Measurements from ENCODE around the gene ACAD11.
"Not testable (repeated sequence)": the region's sequence is repeated elsewhere in the genome, so short reads cannot be mapped to it uniquely, and the experiment has no call there.

Gene ACAD11

DNA sequence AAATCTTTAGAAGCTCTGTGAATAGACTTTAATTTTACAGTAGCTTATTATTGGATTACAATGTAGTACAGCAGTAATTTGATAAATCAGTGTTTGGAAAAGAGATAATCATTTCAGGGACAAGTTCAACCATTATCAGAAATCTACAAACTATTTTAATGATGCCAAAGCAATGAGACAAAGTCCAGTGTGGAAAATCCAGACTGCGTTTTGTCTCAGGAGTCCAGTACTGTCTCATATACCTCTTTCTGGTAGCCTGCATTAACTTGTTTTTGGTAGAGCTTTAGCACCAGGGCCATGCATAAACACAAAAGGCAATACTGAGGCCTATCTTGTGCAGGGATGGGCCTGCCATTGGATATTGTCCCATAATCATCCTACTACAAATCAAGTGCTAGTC lies 42.8 kb downstream of the ACAD11 start:
- no peak for DNase-seq
- in situ Hi-C loops (cut with MboI; ENCODE audit: low pct_unique_long_range_greater_than_20kb, low sequenced_read_pairs) = no loop called here

- in situ Hi-C loops (cut with MboI; ENCODE audit: low pct_unique_long_range_greater_than_20kb, low sequenced_read_pairs) = no loop called here
Measured at GRCh38 chr3:132615881-132616280, 43.7 kb downstream of the ACAD11 start.

DNA sequence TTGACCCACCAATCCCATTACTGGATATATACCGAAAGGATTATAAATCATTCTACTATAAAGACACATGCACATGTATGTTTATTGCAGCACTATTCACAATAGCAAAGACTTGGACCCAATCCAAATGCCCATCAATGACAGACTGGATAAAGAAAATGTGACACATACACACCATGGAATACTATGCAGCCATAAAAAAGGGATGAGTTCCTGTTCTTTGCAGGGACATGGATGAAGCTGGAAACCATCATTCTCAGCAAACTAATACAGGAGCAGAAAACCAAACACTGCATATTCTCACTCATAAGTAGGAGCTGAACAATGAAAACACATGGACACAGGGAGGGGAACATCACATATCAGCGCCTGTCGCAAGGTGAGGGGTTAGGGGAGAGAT lies 44.3 kb downstream of the ACAD11 start:
- in situ Hi-C loops (cut with MboI; ENCODE audit: low pct_unique_long_range_greater_than_20kb, low sequenced_read_pairs); DNase-seq: not testable (repeated sequence)

More at GRCh38 chr3:132615881-132616280, 43.7 kb downstream of the ACAD11 start:
- DNase-seq = no peak

DNA sequence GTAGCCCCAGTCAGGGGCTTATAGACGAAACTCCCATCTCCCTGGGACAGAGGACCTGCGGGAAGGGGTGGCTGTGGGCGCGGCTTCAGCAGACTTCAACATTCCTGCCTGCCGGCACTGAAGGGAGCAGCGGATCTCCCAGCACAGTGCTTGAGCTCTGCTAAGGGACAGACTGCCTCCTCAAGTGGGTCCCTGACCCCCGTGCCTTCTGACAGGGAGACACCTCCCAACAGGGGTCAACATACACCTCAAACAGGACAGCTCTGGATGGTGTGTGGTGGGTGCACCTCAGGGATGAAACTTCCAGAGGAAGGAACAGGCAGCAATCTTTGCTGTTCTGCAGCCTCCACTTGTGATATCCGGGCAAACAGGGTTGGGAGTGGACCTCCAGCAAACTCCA lies 53.0 kb downstream of the ACAD11 start:
- DNase-seq; in situ Hi-C loops (cut with MboI; ENCODE audit: low pct_unique_long_range_greater_than_20kb, low sequenced_read_pairs): not testable (repeated sequence)

- in situ Hi-C loops (cut with MboI; ENCODE audit: low pct_unique_long_range_greater_than_20kb, low sequenced_read_pairs) = no loop called here
- DNase-seq = no peak
Measured at GRCh38 chr3:132606085-132606484, 53.5 kb downstream of the ACAD11 start.

- in situ Hi-C loops (cut with MboI; ENCODE audit: low pct_unique_long_range_greater_than_20kb, low sequenced_read_pairs) = no loop called here
Measured at GRCh38 chr3:132605374-132605792, 54.2 kb downstream of the ACAD11 start.

GRCh38 chr3:132600614-132601013 lies 59.0 kb downstream of the ACAD11 start:
- in situ Hi-C loops (cut with MboI; ENCODE audit: low pct_unique_long_range_greater_than_20kb, low sequenced_read_pairs); DNase-seq: not testable (repeated sequence)

More at GRCh38 chr3:132605374-132605792, 54.2 kb downstream of the ACAD11 start:
- no peak for DNase-seq

DNA sequence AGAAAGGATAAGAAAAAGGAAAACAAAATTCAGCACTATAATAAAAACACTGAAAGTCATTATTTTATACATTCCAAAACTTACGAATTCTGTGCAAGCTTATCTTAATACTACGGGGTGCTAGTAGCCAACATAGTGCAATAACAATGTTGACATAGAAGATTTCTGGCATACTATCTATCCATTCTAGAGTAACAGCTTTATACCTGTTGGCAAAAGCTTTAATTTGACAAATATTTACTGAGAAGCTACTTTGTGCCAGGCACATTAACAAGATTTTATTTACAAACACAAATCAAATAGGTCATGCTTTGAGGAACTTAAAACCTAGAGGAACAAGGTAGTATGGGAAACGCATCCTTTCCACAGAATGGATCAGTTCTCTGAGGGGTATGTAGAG lies 61.4 kb downstream of the ACAD11 start:
- in situ Hi-C loops (cut with MboI; ENCODE audit: low pct_unique_long_range_greater_than_20kb, low sequenced_read_pairs) = no loop called here
- DNase-seq = no peak

DNA sequence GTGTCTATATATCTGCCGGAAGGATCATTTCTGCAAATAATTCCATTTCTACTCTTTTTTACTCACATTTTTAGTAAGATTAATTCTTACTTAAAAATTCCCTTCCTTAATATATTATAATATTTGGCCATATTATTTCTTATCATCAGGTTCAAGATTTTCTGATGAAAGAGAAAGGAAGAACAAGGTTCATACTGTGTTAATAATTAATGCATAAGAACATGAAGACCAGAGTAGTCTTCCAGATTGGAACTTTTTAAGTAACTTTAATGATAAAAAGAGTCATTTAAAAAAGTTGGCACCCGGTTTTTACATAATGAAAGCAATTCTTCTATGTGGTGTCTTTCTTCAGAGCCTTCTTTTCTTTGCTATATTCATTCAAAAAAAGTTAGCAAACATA lies 61.9 kb downstream of the ACAD11 start:
- no peak for DNase-seq
- in situ Hi-C loops (cut with MboI; ENCODE audit: low pct_unique_long_range_greater_than_20kb, low sequenced_read_pairs) = no loop called here

DNA sequence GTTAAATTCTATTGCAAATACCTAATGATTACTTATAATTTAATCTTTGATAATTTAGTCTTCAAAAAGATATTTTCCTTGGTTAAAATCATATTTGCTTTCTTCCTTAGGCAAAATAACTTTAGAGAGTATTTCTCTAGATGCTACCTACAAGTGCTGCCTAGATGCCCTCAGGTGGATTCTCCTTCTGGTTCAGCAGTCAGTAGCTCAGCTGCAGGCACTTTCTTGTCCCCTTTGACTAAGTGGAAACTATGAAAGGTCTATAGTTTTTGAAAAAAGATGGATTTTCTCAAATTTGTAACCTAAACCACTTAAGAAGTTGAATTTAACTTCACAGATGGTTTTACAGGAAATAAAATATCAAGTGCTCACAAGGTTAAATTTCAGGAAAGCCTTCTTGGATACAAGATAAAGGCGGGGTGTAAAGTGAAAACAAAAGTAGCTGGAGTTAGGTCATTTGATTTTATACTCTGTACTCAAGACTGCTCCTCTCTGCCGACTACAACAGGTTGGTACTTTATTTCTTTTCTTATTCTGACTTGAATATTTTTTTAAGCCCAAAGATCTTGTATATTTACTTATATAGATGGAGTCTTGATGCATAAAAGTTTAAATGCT lies 62.7 kb downstream of the ACAD11 start, which contains the start of gene ACKR4:
ACKR4 (plus strand) TSS at position 455 of the 618 bp plus-strand sequence. CDS start 3,128 bp downstream, outside the sequence.
- DNase-seq = no peak
- in situ Hi-C loops (cut with MboI; ENCODE audit: low pct_unique_long_range_greater_than_20kb, low sequenced_read_pairs) = no loop called here

DNA sequence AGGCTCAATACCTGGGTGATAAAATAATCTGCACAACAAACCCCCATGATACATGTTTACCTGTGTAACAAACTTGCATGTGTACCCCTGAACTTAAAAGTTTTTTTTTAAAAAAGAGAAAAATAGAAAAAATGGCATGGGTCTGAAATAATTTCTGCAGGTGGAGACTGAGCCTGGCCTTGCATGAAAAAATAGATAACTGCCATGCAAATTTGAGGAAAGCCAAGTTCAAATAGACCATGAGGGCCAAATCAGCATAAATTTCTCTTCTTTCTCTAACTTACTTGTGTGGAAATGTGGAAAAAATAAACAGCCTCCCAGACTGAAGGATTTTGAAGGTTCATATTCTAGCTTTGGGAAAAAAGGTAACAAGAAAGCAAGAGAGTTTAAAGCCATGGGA lies 63.3 kb downstream of the ACAD11 start:
- in situ Hi-C loops (cut with MboI; ENCODE audit: low pct_unique_long_range_greater_than_20kb, low sequenced_read_pairs) = no loop called here
- DNase-seq = no peak

GRCh38 chr3:132595014-132595413 lies 64.6 kb downstream of the ACAD11 start:
- in situ Hi-C loops (cut with MboI; ENCODE audit: low pct_unique_long_range_greater_than_20kb, low sequenced_read_pairs) = no loop called here
- DNase-seq = peak; percentile 53

GRCh38 chr3:132594498-132594897 lies 65.1 kb downstream of the ACAD11 start:
- in situ Hi-C loops (cut with MboI; ENCODE audit: low pct_unique_long_range_greater_than_20kb, low sequenced_read_pairs) = no loop called here

DNA sequence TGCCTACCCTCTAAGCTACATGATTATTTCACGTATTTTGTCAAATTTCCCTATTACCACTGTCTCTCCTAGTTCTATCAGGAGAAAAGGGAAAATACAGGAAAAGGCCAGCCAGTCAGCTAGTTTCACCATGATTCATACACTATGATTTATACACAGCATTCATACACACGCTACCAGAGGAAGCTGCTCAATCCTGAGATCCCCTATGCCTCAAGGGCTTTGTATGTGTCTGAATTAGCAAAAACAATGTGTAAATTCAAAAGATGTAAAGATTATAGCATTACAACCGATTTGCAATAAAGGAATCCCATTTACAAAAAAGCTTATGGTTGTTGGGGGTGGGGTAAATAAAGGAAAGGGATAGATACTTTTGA lies 65.7 kb downstream of the ACAD11 start:
- DNase-seq = no peak
- in situ Hi-C loops (cut with MboI; ENCODE audit: low pct_unique_long_range_greater_than_20kb, low sequenced_read_pairs) = no loop called here

More at GRCh38 chr3:132594498-132594897, 65.1 kb downstream of the ACAD11 start:
- no peak for DNase-seq

DNA sequence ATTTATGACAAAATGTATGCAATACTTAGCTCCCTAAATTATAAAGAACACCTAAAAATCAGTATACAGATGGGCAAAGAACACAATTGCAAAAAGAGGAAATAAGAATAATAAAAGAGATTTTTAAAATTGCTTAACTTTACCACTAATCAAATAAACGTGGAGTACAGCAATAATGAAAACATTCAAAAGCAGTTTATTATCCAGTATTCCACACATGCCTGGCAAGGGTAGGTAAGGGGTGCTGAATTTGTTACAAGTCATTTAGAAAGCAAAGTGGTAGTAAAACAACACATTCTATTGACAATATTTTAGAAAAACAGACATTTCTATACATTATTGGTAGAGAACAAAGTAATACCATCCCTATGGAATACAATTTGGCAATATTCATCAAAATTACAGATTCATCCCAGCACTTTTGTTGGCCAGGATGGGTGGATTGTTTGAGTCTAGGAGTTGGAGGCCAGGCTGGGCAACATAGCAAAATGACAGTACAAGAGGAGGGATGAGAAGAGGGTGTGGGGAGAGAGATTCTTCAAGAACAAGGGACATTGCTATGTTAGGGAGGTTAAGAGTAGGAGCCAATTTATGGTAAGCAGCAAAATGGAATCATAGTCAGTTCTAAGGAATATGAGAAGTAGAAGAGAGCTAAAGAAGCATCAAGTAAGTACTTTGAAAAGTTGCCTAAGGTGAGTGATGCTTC lies 66.2 kb downstream of the ACAD11 start:
- no peak for DNase-seq
- in situ Hi-C loops (cut with MboI; ENCODE audit: low pct_unique_long_range_greater_than_20kb, low sequenced_read_pairs) = no loop called here

DNA sequence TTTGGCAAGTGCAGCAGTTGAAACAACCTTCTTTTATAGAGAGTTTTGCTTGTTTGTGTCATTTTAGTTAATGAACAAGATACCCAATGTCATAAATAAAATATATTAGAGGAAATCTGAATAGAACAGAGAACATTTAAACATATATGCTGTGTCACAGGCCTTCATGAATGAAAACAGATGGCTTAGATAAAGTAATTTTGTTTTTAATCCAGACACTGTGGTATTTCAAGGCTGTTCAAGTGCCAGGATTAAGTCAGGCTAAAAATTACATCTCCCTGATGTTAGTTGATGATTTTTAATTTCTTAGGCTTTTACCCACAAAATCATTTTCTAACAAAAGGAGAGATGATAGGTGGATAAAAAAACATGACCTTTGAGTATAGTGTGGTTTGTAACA lies 67.4 kb downstream of the ACAD11 start:
- in situ Hi-C loops (cut with MboI; ENCODE audit: low pct_unique_long_range_greater_than_20kb, low sequenced_read_pairs) = no loop called here
- DNase-seq = no peak

DNA sequence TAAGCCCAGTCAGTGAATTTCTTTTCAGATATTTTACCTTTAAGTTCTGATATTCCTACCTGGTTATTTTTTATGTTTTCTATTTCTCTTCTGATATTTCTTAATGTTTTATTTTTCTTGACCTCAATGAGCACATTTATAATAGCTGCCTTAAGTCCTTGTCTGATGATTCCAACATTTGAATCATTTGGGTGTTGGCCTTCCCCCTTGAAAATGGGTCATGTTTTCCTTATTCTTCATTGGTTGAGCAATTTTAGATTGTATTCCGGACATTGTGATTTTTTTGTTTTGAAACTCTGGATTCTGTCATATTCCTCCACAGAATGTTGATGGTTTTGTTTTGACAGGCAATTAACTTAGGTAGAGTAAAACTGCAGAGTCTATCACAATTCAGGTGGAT lies 72.2 kb downstream of the ACAD11 start:
- in situ Hi-C loops (cut with MboI; ENCODE audit: low pct_unique_long_range_greater_than_20kb, low sequenced_read_pairs) = no loop called here
- DNase-seq = no peak

GRCh38 chr3:132573797-132574211 lies 85.8 kb downstream of the ACAD11 start:
- no peak for DNase-seq
- in situ Hi-C loops (cut with MboI; ENCODE audit: low pct_unique_long_range_greater_than_20kb, low sequenced_read_pairs) = no loop called here

- DNase-seq = no peak
- in situ Hi-C loops (cut with MboI; ENCODE audit: low pct_unique_long_range_greater_than_20kb, low sequenced_read_pairs) = no loop called here
Measured at GRCh38 chr3:132570016-132570415, 89.6 kb downstream of the ACAD11 start.

GRCh38 chr3:132569580-132569979 lies 90.0 kb downstream of the ACAD11 start:
- in situ Hi-C loops (cut with MboI; ENCODE audit: low pct_unique_long_range_greater_than_20kb, low sequenced_read_pairs) = no loop called here
- no peak for DNase-seq

DNA sequence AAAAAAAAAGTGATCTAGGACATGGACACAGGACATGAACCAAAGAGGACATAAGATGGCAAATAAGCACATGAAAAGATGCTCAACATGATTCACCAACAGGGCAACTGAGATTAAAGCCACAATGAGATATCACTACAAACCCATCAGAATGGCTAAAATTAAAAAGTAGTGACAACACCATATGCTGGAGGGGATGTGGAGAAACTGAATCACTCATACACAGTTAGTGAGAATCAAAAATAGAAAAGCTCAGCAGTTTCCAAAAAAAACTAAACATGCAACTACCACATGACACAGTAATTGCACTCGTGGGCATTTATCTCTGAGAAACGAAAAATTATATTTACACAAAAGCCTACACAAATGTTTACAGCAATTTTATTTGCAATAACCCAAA lies 90.5 kb downstream of the ACAD11 start:
- in situ Hi-C loops (cut with MboI; ENCODE audit: low pct_unique_long_range_greater_than_20kb, low sequenced_read_pairs) = no loop called here
- DNase-seq = no peak

Data from KBM-7 (cell line).